ENCODE results near the gene GKN2.

The GKN2 gene

GRCh38 chr2:68916226-68916625 is 36.5 kb downstream of the GKN2 start:
- H3K4me3 ChIP-seq (replicated peaks; ENCODE audit: low read depth, low read length) = no peak overlapping the region
- no peak for TF ChIP-seq CTCF (IDR thresholded peaks at IDR 0.05; ENCODE audit: low read length, missing control alignments)
- no peak for DNase-seq (ENCODE audit: low read depth)

GRCh38 chr2:68915393-68915792 is 37.3 kb downstream of the GKN2 start:
- DNase-seq (ENCODE audit: low read depth) = no peak
- no peak overlapping the region for H3K4me3 ChIP-seq (replicated peaks; ENCODE audit: low read depth, low read length)
- no peak for TF ChIP-seq CTCF (IDR thresholded peaks at IDR 0.05; ENCODE audit: low read length, missing control alignments)

DNA sequence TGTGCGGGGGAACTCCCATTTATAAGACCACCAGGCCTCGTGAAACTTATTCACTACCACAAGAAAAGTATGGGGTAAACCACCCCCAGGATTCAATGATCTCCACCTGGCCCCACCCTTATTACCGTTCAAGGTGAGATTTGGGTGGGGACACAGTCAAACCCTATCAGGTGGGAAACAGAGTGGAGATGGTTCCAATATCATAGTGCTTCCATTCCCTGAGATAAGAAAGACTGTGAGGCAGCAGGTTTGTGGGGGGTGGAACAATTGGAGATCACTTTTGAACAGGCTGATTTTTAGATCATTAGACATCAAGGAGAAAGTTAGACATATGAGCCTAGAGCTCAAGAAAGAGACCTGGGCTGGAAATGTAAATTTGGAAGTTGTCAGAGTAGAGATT is 39.3 kb downstream of the GKN2 start:
- no peak for DNase-seq (ENCODE audit: low read depth)
- no peak for TF ChIP-seq CTCF (IDR thresholded peaks at IDR 0.05; ENCODE audit: low read length, missing control alignments)
- no peak overlapping the region for H3K4me3 ChIP-seq (replicated peaks; ENCODE audit: low read depth, low read length)

DNA sequence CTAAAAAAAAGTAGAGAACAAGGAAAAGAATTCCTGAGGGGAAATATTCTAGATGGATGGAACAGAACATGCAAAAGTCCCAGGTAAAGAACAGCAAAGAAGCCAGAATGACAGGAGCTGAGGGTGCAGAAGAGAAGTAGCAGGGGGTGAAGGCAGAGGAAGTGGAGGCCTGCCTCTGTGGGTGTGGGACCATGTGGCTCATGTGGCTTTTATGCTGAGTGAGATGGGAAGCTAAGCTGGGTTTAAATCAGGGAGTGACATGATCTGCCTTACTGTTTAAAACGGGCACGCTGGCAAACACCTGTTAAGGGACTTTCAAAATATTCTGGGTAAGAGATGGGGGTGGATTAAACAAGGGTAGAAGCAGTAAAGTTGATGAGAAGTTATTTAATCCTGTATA is 40.0 kb downstream of the GKN2 start:
- no peak overlapping the region for H3K4me3 ChIP-seq (replicated peaks; ENCODE audit: low read depth, low read length)
- DNase-seq (ENCODE audit: low read depth) = no peak
- TF ChIP-seq CTCF (IDR thresholded peaks at IDR 0.05; ENCODE audit: low read length, missing control alignments) = no peak

DNA sequence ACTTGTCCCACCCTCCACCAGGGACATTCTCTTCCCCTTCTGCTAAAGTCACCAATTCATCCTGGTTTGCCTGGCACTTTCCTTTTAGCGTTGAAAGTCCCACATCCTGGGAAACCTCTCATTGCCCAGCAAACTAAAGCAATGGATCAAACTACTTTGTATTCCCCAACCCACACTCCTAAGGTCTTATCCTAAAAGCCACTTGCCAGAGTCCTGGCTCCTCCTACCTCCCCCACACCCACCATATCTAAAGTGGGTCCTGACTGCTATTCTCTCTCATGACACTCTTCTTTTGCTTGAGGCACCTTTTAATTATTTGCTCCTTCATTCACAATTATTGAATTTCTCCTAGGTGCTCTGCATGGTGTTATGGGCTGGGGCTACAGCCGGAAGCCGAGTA is 40.6 kb downstream of the GKN2 start:
- DNase-seq (ENCODE audit: low read depth) = no peak
- TF ChIP-seq CTCF (IDR thresholded peaks at IDR 0.05; ENCODE audit: low read length, missing control alignments) = no peak
- H3K4me3 ChIP-seq (replicated peaks; ENCODE audit: low read depth, low read length) = no peak overlapping the region

GRCh38 chr2:68911709-68912108 is 41.0 kb downstream of the GKN2 start:
- TF ChIP-seq CTCF (IDR thresholded peaks at IDR 0.05; ENCODE audit: low read length, missing control alignments) = no peak
- DNase-seq (ENCODE audit: low read depth) = no peak
- no peak overlapping the region for H3K4me3 ChIP-seq (replicated peaks; ENCODE audit: low read depth, low read length)

DNA sequence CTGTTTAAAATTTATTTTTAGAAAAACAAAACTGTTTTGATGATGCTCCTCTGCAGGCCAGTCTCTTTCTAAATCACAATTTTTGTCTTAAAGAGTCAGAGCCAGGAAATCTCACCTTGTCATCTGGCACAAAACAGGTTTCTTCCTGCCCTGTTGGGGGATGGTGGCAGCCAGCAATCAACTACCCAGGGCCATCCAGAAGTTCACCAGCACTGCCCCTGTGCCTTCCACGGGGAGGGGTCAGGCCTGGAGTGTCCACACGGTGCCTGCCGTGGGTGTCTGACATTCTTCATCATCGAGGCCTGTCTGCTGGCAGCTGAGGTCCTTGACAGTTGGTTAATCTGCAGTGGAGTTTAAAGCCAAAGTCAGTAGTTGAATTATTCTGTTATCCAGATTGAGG is 41.4 kb downstream of the GKN2 start:
- TF ChIP-seq CTCF (IDR thresholded peaks at IDR 0.05; ENCODE audit: low read length, missing control alignments) = no peak
- H3K4me3 ChIP-seq (replicated peaks; ENCODE audit: low read depth, low read length) = no peak overlapping the region
- no peak for DNase-seq (ENCODE audit: low read depth)

Data from fibroblast of pulmonary artery (primary cell).